ENCODE data around the gene PVALEF. TPM values are rescaled to one million over a fixed set of nuclear protein-coding genes. Genes with fewer than 3 reads are reported as not detected.

The PVALEF gene
- total and polyA plus RNA-seq, 2 of the 13 experiments (the other 11 are each of a cell fraction or from before 2014, with no cell fraction given), result 0.18 TPM

- TF ChIP-seq ZNF646 (CRISPR knock-in tag; IDR thresholded peaks at IDR 0.05), result 0 out of 2 replicates have a peak, but pooled peaks have one; percentile 52
- no peak; the same call in 1 of the 2 replicates for TF ChIP-seq ZNF547 (CRISPR knock-in tag; IDR thresholded peaks at IDR 0.05)
- peak; percentile 75; the same call in 1 of the 2 replicates for TF ChIP-seq MYC (CRISPR knock-in tag; IDR thresholded peaks at IDR 0.05; ENCODE audit: borderline replicate concordance)
- TF ChIP-seq ZBTB44 (CRISPR knock-in tag; IDR thresholded peaks at IDR 0.05), result no peak
- TF ChIP-seq ZGPAT (CRISPR knock-in tag; IDR thresholded peaks at IDR 0.05), result peak; percentile 31; the same call in 1 of the 2 replicates
- no peak for TF ChIP-seq ZNF253 (CRISPR knock-in tag; IDR thresholded peaks at IDR 0.05; ENCODE audit: borderline replicate concordance)
- TF ChIP-seq HMG20A (CRISPR knock-in tag; IDR thresholded peaks at IDR 0.05; ENCODE audit: borderline replicate concordance), result peak; percentile 9; the same call in 1 of the 2 replicates
- peak; percentile 57; the same call in 1 of the 2 replicates for TF ChIP-seq ZSCAN25 (CRISPR knock-in tag; IDR thresholded peaks at IDR 0.05)
- 0 out of 2 replicates have a peak, but pooled peaks have one; percentile 34 for TF ChIP-seq KDM1A (CRISPR knock-in tag; IDR thresholded peaks at IDR 0.05)
- 0 out of 2 replicates have a peak, but pooled peaks have one; percentile 38 for TF ChIP-seq THAP11 (CRISPR knock-in tag; IDR thresholded peaks at IDR 0.05)
- TF ChIP-seq FOXC1 (CRISPR knock-in tag; IDR thresholded peaks at IDR 0.05; ENCODE audit: borderline replicate concordance), result peak; percentile 61; the same call in 1 of the 2 replicates
- TF ChIP-seq TGIF2 (CRISPR knock-in tag; IDR thresholded peaks at IDR 0.05), result no peak
- TF ChIP-seq BHLHE40 (IDR thresholded peaks at IDR 0.05; ENCODE audit: low read length), result 0 out of 2 replicates have a peak, but pooled peaks have one; percentile 3
- no peak for TF ChIP-seq ZMYM3 (CRISPR knock-in tag; IDR thresholded peaks at IDR 0.05)
- 0 out of 2 replicates have a peak, but pooled peaks have one; percentile 85 for TF ChIP-seq FOXO4 (CRISPR knock-in tag; conservative IDR thresholded peaks at IDR 0.05)
- peak; percentile 57; the same call in 1 of the 2 replicates for TF ChIP-seq ZNF709 (CRISPR knock-in tag; IDR thresholded peaks at IDR 0.05)
- TF ChIP-seq NBN (conservative IDR thresholded peaks at IDR 0.05), result no peak
- TF ChIP-seq SIX1 (CRISPR knock-in tag; IDR thresholded peaks at IDR 0.05; ENCODE audit: borderline replicate concordance), result no peak
These were observed 22.8 kb upstream of the PVALEF start (continued) for GRCh38 chr17:81142301-81143199.
